ENCODE data around the gene PRDM11.

The PRDM11 gene

DNA sequence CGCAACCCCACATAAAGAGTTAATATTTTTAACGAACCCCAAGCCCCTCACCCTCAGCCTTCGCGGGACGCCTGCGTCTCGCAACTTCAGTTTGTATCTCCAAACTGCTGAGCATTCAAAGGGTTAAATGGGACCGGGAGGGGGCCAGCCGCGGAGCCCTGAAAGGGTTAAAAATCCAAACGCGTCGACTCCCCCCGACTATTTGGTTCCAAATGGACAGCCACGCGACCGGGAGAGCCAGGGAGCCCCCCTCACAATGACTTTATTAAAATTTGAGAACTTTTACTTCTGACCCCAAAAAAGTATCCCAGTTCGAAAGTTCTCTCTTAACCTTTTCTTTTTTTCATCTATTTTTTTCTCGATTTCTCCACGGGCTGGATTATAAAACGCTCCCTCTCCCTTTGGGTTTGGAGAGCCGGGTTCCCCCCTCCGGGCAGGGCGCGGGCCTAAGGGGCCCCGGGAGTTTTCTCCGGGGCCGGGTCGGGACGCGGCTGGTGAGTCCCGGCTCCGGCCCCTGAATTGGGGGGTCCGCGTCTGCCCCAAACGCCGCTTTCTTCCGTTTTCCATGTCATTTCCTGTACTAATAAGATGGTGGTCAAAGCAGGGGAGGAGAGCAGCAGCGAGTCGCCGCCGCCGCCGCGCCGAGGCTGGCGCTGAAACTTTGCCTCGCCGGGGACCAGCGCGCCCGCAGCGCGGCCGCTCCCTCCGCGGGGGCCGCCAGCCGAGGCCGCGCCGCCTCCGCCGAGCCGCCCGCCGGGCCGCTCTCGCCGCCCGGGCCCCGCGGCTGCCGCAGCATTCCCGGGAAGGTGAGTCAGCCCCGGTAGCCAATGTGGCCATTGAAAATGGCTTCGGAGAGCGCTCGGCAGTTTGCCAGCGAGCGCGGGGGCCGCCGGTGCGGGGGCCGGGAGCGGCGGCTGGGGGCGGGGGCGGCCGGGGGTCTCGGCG lies at the start of gene PRDM11:
PRDM11 (plus strand) TSS at position 568 of the 945 bp plus-strand sequence. CDS start 35,128 bp downstream, outside the sequence.
- DNase-seq (ENCODE audit: low read depth in 1 of 2, low spot score in 1 of 2): peak; percentile 81 to 85
- no peak for TF ChIP-seq JUND (IDR thresholded peaks at IDR 0.05; ENCODE audit: low read depth)
- in situ Hi-C loops (cut with HindIII; ENCODE audit: low pct_unique_long_range_greater_than_20kb, low sequenced_read_pairs): no loop called here

DNA sequence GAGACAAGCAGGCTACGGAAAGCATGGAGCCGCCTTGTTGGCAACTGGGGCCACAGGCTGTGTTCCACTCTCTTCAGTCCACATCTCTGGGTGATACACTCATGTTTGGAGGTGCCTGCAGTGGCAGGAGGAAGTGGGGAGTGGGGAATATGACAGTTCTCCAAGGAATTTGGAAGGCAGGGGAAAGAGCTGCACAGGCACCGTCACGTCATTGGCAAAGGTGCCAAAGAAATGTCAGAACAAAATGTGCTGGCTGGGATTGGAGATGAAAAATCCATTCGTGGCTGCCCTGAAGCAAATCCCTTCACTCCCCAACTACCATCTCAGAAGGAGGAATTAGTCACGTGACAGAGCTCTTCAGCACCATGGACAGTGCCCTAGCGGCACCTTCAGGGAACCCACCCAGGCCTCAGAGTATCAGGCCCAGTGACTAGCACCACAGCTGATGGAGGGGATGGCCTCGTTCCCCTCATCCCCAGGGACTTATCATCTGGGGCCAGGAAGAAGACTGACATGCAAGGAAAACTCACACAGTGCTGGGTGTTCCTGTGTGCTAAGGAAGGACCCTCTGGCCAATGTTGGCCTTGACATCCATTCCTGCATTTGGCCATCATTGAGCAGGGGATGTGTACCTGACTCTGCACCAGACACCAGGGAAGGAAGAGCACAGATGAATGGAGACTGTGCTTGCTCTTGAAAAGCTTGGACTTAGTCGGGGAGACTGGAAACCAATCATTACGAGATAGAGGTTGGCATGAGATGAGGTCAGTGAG lies 48.5 kb upstream of the PRDM11 start:
- no peak for TF ChIP-seq JUND (IDR thresholded peaks at IDR 0.05; ENCODE audit: low read depth)
- DNase-seq (ENCODE audit: low read depth in 1 of 2, low spot score in 1 of 2): peak; percentile 65 to 90
- in situ Hi-C loops (cut with HindIII; ENCODE audit: low pct_unique_long_range_greater_than_20kb, low sequenced_read_pairs): no loop called here

DNA sequence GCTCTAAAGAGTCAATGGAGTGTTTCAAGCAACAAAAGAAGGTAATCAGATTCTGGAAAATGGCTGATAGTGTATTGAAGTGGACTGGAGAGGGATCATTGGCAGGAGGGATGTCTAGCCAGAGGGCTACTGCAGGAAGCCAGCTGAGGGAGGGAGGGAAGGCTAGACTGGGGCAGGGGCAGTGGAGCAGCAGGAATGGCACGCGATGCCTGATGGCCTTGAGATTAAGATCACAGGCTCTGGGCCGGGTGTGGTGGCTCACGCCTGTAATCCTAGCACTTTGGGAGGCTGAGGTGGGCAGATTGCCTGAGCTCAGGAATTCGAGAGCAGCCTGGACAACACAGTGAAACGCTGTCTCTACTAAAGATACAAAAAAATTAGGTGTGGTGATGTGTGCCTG lies 47.5 kb upstream of the PRDM11 start:
- DNase-seq (ENCODE audit: low read depth in 1 of 2, low spot score in 1 of 2): no peak
- TF ChIP-seq JUND (IDR thresholded peaks at IDR 0.05; ENCODE audit: low read depth): no peak
- in situ Hi-C loops (cut with HindIII; ENCODE audit: low pct_unique_long_range_greater_than_20kb, low sequenced_read_pairs): no loop called here

DNA sequence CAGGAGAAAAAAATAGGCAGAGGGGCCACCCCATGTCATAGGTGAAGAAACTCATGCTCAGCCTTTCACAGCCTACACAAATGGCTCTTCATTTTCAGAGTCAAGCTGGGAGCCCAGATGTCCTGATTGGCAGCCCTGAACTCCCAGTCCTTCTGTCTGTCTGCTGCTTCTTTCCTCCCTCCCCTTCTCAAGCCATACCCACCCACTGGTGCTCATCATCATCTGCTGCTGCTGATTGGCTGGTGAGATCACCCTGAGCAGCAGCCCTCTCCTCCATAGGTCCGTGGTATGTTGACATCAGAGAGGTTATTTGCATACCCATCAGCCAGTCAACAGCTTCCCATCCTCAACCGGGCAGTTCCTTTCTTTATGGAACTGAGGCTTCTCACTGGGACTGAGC lies 46.1 kb upstream of the PRDM11 start:
- no peak for TF ChIP-seq JUND (IDR thresholded peaks at IDR 0.05; ENCODE audit: low read depth)
- DNase-seq (ENCODE audit: low read depth in 1 of 2, low spot score in 1 of 2): peak; percentile 39 to 94
- in situ Hi-C loops (cut with HindIII; ENCODE audit: low pct_unique_long_range_greater_than_20kb, low sequenced_read_pairs): no loop called here

DNA sequence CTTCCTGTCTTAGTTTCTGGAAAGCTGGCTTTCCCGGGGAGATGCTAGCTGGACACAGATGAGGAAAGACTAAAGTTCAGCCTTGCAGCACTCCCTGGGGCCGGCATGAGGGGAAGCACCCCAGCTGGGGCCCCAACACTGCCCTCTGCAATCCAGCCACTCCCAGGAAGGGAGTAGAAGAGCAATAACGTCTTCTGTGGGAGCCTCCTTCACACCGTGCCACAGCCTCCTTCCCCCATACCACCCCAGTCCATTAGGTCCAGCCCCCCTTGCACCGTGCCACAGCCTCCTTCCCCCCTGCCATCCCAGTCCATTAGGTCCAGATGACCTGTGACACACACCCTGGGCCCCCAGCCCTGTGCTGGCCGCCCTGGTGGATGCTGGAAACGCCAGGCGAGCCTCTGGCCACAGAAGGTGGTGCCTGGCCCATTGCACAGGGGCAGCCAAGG lies 44.1 kb upstream of the PRDM11 start:
- no peak for TF ChIP-seq JUND (IDR thresholded peaks at IDR 0.05; ENCODE audit: low read depth)
- DNase-seq (ENCODE audit: low read depth in 1 of 2, low spot score in 1 of 2): no peak
- in situ Hi-C loops (cut with HindIII; ENCODE audit: low pct_unique_long_range_greater_than_20kb, low sequenced_read_pairs): no loop called here

DNA sequence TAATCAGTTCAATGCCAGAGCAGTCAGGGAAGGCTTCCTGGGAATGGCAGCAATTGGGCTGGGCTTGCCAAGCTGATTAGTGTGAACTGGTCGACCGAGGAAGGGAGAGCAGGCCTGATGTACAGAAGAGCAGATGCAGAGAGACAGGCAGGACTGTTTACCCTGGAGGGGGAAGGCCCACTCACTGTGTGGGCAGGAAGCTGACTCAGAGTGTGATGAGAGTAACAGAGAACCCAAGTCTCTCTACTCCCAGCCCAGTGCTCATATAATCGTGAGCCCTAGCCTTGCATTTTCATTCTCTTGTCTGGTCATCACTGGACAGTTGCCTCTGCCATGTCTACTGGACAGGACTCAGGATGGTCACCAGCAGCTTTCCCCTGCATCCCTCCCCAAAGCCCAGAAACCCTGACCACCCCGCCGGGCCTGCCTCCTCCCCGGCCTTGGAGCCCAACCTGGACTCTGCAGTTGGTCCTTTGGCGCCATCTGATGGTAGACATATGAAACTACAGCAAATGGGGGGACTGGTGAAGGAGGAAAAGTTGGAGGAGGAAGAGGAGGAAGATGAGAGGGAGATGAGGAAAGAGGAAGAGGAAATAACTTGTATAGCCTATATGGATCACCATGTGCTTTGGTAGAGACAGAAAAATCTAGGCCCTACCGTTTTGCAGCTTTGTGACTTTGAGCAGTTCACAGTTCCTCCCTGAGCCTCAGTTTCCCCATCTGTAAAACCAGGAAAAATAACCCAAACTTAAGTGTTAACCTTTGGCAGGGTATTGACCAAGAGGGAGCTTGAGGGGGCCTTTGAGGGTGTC lies 43.4 kb upstream of the PRDM11 start:
- peak; percentile 73 to 81 for DNase-seq (ENCODE audit: low read depth in 1 of 2, low spot score in 1 of 2)
- in situ Hi-C loops (cut with HindIII; ENCODE audit: low pct_unique_long_range_greater_than_20kb, low sequenced_read_pairs): no loop called here
- no peak for TF ChIP-seq JUND (IDR thresholded peaks at IDR 0.05; ENCODE audit: low read depth)

DNA sequence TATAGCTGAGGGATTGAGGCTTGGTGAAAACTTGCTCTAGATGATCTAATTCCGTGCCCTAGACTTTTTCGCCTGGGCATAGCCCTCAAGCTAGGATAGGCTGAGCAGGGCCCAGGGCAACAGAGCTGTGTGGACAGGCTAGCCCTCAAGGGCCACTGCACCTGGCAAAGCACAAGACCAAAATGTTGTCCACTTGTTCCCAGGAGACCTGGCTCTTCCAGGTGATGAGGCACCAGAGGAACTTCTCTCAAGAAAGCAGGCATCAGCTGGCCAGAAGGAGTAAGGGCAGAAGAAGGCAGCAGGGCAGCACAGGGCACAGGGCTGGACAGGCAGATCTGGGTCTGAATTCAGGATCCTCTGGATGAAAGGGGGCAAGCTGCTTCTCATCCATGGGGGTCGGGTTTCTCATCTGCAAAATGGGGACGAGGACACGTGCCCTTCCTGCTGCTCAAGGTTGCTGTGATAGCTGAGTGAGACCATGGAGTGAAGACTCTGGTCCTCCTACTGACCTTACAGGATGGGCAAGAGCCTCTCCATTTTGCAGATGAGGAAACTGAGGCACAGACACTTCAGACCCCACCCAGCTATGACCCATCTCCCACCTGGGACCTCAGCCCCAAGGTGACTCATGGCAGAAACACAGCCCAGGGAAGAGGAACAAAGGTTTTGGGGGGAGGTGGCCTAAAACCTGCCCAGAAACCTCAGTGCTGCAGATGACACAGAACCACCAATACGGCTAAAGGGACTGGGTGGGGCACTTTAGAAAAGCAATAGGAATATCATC lies 42.2 kb upstream of the PRDM11 start:
- in situ Hi-C loops (cut with HindIII; ENCODE audit: low pct_unique_long_range_greater_than_20kb, low sequenced_read_pairs): no loop called here
- no peak for DNase-seq (ENCODE audit: low read depth in 1 of 2, low spot score in 1 of 2)
- no peak for TF ChIP-seq JUND (IDR thresholded peaks at IDR 0.05; ENCODE audit: low read depth)

DNA sequence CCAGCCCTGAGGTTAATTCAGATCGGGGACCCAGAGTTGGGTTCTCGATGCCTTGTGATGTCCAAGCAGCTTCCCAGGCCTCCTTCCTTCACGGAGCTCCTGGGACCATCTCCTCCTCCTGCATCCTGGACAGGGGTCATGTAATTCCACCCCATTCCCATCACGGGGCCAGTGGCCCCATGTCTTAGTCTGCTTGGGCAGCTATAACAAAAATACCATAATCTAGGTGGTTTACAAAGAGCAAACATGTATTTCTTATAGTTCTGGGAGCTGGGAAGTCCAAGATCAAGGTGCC lies 41.7 kb upstream of the PRDM11 start:
- in situ Hi-C loops (cut with HindIII; ENCODE audit: low pct_unique_long_range_greater_than_20kb, low sequenced_read_pairs): no loop called here
- no peak for DNase-seq (ENCODE audit: low read depth in 1 of 2, low spot score in 1 of 2)
- no peak for TF ChIP-seq JUND (IDR thresholded peaks at IDR 0.05; ENCODE audit: low read depth)

DNA sequence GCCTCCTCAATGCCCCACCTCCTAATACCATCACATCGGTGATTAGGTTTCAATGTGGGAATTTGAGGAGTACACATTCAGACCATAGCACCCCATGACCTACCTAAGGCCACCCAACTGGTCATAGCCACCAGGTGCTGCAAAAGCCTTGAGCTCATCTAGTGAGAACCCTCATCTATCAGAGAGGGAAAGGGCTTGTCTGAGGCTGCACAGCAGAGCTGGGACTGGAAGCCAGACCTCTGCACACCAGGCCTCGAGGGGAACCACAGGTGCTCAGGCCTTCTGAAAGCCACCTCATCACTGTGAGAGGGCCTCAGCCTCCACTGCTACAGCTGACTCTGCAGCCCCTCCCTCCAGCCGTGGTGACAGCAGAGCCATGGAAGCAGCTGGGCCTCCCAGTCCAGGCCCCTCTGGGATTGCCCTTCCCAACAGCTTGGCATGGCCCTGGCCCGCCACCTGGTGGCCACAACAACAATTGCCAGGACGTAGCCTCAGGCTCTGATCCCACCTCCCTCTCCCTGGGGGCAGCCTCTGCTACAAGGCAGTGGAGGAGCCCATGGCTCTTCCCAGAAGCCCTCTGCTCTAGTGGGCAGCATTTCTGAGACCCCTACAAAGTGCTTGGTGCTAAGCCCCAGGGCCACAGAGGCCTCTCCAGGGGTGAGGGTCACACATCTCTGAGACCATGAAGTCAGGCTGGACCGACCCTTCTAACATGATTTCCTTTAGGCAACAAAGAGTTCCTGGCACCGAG lies 41.0 kb upstream of the PRDM11 start:
- TF ChIP-seq JUND (IDR thresholded peaks at IDR 0.05; ENCODE audit: low read depth): no peak
- peak; percentile 65 to 71 for DNase-seq (ENCODE audit: low read depth in 1 of 2, low spot score in 1 of 2)
- in situ Hi-C loops (cut with HindIII; ENCODE audit: low pct_unique_long_range_greater_than_20kb, low sequenced_read_pairs): no loop called here

DNA sequence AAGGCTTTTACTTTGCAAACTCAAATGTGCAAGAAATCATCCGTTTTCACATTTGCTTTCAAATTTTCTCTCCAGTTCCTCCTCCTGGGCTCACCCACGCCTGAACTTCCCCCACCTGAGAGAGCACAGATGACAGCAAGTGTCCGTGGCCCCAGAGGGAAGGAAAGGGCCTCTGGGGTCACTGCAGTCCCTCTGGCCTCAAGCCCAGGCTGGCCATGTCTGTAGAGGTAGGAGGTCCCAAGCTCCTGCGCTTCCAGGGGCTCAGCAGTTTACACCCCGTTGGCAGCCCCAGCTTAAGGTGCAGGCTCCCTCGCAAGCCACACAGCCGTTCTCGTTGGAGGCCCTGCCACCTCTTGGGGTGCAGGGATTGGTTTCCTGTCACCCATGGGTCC lies 40.5 kb upstream of the PRDM11 start:
- TF ChIP-seq JUND (IDR thresholded peaks at IDR 0.05; ENCODE audit: low read depth): no peak
- no peak for DNase-seq (ENCODE audit: low read depth in 1 of 2, low spot score in 1 of 2)
- in situ Hi-C loops (cut with HindIII; ENCODE audit: low pct_unique_long_range_greater_than_20kb, low sequenced_read_pairs): no loop called here

DNA sequence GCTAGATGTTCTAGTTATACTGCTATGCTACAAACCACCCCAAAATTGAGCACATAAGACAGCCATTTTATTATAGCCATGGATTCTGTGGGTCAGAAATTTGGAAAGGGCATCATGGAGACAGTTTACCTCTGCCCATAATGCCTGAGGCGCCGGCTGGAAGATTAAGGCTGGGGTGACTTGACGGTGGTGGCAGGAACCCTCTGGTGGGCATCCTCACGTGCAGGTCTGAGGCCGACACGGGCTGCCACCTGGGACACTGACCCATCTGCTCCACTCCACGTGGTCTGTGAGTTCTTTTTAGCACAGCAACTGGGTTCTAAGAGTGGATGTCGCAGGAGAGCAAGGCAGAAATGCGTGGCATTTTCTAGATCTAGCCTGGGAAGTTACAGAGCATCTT lies 40.0 kb upstream of the PRDM11 start:
- in situ Hi-C loops (cut with HindIII; ENCODE audit: low pct_unique_long_range_greater_than_20kb, low sequenced_read_pairs): no loop called here
- no peak for DNase-seq (ENCODE audit: low read depth in 1 of 2, low spot score in 1 of 2)
- TF ChIP-seq JUND (IDR thresholded peaks at IDR 0.05; ENCODE audit: low read depth): no peak

Data from T47D (cell line).